D721Med (cell line): ENCODE data around the gene PRPSAP1.

ENCODE experiments used
- DNase-seq: peaks from one replicate; pipeline ENCODE4 v3.0.0; 2011; ENCODE audit warnings: low spot score; ENCODE audit not compliant: insufficient read length
- FAIRE-seq: peaks from 2 replicates; lab custom pipeline; 2011; peaks lifted over from hg19 to GRCh38; lab: Jason Lieb, UNC
- CTCF ChIP-seq: IDR thresholded peaks from 2 replicates; pipeline ENCODE4 v1.5.1; 2012; ENCODE audit warnings: mild to moderate bottlenecking, control low read depth; ENCODE audit not compliant: insufficient read depth; ENCODE audit errors: missing control alignments

PRPSAP1 gene

GRCh38 chr17:76261421-76262215 lies 92.1 kb downstream of the PRPSAP1 start:
- no peak for FAIRE-seq
- TF ChIP-seq CTCF, result no peak
- no peak for DNase-seq

- no peak for TF ChIP-seq CTCF
- FAIRE-seq (no peak), DNase-seq (no peak)
These were observed 93.0 kb downstream of the PRPSAP1 start for GRCh38 chr17:76260669-76261068.

- DNase-seq, result no peak
- FAIRE-seq, result no peak
- TF ChIP-seq CTCF, result no peak
These were observed 93.5 kb downstream of the PRPSAP1 start for GRCh38 chr17:76260220-76260619.
